ENCODE measurements around the gene KATNIP.

KATNIP gene

DNA sequence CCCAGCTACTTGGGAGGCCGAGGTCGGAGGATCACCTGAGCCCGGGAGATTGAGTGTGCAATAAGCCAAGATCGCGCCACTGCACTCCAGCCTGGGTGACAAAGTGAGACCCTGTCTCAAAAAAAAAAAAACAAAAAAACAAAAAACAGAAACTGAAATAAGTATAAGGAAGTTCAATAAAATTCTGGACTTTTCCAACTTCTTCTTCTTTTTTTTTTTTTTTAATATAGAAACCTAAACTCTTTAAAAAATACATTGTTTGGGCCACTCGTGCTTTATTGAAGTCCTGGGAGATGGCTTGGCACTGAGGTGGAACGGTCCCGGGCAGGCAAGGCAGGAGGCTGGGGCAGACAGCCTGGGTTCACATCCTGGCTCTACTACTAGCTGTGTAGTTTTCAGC lies 36.8 kb downstream of the KATNIP start:
- DNase-seq, result no peak

DNA sequence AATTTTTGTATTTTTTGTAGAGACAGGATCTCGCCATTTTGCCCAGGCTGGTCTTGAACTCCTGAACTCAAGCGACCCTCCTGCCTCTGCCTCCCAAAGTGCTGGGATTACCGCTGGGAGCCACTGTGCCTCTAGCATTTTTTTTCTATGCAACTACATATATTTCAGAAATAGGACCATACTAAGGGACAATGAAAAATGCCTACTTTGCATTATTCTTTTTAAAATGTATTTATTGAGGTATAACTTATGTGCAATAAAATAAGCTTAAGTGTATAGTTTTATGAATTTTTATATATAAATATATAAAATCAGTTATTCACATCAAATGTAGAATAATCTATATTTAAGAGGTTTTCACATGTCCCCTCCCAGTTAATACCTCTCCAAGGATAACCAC lies 38.1 kb downstream of the KATNIP start:
- no peak for DNase-seq

DNA sequence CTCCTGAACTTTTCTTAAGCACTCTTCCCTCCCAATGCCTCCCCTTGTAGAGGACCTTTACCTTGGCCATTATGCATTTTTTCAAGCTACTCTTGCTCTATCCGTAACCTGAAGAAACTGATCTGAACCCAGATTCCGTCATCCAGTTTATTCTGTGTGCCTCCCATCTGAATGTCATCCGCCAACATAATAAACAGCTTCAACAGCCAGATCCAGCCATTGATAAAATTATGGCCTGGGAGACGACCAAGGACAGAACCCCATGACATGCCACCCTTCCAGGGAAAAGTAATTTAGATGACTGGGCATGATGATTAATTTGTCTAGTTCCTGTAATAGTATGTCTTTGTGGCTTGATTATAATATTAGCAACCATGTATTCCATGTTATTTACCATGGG lies 41.9 kb downstream of the KATNIP start:
- DNase-seq, result no peak

DNA sequence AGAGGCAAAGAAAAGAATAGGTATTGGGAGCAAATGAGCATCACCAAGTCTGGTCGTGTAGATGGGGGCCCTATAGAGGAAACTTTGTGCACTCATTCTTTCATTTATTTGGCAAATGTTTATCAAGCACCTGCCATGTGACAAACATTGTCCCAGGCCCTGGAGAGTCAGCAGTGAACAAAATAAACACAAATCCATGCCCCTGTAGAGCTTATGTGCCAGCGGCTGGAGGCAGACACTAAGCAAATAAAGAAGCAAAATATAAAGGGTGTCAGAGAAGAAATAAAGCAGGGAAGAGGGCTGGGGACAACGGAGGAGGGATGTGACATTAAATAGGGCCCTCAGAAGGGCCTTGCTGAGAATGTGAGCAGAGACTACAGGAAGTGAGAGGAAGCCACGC lies 45.5 kb downstream of the KATNIP start:
- no peak for DNase-seq

DNA sequence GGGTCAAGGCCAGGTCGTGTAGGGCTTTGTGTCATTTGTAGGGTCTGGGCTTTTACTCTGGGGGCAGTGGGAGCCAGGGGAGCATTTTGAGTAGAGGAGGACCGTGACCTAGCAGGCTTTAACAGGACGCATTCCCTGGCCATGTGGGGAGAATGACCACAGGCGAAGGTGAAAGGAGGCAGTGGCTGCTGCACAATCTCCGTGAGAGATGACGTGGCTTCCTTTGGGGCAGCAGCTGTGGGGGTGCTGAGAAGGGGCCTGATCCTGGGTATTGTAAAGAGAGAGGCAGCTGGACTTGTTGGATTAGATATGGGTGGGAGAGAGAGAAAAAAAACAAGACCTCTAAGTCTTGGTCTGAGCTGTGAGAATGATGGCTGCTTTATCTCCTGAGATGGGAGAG lies 46.0 kb downstream of the KATNIP start:
- DNase-seq, result no peak

DNA sequence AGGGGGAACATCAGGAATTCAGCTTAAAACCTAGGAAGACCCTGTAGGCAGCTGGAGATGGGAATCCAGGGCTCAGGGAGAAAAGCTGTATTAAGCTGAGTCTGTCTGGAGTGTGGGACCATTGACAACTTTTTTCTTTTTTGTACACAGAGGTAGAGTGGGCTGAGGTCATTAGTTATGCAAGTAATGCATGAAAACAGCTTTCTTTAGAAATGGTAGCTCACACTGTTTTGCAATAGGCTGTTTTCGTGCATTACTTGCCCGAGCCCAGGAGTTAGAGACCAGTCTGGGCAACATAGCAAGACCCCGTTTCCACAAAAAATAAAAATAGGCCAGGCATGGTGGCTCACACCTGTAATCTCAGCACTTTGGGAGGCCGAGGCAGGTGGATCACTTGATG lies 46.5 kb downstream of the KATNIP start:
- DNase-seq, result no peak

DNA sequence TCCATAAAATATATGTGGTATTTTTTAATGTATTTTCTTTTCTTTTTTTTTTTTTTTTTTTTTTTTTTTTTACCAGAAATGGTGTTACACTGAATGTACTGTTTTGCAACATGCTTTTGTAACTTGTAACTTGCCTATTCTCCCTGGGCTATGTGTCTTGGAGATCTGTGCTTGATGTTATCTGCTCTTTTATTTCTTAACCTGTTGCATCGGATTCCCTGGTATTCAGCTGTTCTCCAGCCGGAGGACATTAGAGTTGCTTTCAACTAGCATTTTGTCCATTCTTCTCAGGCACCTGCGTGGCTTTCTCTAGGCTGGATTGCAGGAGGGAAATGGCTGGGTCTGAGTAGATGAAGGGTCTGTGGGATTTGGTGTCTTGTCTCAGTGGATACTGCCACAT lies 47.4 kb downstream of the KATNIP start:
- DNase-seq, result no peak

DNA sequence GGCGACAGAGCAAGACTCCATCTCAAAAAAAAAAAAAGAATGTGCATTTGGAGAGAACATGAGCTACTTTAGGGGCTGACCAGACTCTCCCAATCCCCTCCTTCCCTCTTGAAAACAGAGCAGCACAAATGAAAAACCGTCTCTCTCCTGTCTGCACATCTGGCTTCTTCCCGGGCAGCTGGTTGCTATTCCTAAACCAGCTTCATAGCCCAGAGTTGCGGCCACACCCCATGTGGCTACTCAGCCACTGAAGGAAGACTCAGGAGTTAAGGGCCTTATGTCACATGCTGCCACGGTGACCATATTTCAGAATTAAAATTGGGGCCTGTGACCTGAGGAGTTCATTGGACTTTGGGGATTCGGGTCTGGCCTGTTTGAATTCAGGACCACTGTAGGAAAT lies 48.3 kb downstream of the KATNIP start:
- DNase-seq, result no peak

DNA sequence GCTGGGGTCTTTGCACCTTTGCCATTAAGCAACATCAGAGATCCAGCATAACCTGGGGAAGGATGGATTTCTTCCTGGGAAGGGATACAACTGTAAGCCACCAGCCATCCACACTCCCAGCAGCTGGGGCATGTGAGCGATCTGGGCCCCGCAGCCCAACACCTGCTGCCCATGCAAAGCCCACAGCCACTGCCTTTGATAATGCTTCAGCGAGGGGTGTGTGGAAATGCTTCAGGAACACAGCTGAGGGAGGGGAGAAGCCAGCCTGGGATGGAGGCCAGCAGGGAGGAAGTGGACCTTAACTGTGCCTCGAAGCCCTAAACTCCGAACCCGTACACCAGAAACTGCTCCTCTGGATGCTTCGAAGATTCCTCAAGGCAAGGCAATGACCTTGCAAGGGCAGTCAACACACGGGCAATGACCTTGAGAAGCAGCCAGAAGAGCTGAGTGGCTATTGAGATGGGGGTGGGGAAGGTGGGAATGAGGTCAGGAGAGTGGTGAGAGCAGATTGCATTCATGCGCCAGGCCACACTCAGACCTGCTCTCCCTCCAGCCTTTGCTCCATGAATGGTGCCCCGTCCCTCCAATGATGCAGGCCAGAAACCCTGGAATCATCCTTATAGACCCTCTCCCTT lies 49.1 kb downstream of the KATNIP start:
- no peak for DNase-seq

DNA sequence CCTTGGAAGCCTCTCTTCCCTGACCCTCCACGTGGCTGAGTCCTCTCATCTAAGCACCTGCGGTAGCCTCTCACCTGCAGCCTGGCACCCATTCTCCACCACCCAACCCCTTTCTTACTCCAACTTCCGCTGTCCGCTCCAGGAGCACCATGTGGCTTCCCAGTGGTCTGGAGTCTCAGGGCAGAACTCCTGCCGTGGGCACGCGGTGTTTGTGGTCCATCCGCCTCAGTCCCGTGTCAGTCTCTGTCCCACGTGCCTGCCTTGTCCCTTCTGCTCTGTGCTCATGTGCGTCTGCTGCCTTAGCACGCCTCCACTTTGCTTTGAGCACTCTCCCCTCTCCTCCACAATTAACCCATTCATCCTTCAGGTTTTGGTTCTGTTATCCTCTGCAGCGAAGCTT lies 49.7 kb downstream of the KATNIP start:
- DNase-seq, result no peak
